Cardiac septum (tissue), 1 donor: Measurements from ENCODE around the gene WDR73. TPM values are rescaled to one million over a fixed set of nuclear protein-coding genes. Genes with fewer than 3 reads are reported as not detected.

Source experiments
- DNase-seq: peaks from one replicate; pipeline ENCODE4 v3.0.0-alpha.2; 2020; ENCODE audit warnings: low spot score
- intact Hi-C: fragments of 100-400 bp; cut with DNase I; formaldehyde crosslinking; loops from one replicate; pipeline ENCODE4 v1.14.0; 2022
- total RNA-seq: library from RNA; stranded (reverse); fragmentation: NEBNext Ultra II Directional; extraction: Animal tissue kit (Norgen Biotek cat#: 25700); gene quantifications from one replicate; pipeline ENCODE4 v1.2.1, GENCODE V29; 2021
- donor health status: DM: no; HTN: no; CAD: no.

Gene WDR73
- total RNA-seq, 1 donor from 2014 or later = 15.2 TPM

DNA sequence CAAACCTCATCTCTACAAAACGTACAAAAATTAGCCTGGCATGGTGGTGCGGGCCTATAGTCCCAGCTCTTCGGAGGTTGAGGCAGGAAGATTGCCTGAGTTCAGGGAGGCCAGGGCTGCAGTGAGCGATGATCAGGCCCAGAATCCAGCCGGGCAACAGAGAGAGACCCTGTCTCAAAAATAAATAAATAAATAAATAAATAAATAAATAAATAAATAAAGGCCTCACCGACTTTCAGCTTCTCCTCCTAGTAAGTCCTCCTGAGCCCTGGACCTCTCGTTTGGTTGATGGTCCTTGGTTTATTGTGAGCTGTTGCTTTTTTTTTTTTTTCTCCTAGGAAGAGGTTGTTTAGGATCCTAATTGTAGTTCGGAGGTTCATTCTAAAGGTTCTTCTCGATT is 25.1 kb downstream of the WDR73 start:
- no peak for DNase-seq
- intact Hi-C loops = no loop called here

- DNase-seq = no peak
- intact Hi-C loops = no loop called here
These were observed 29.0 kb downstream of the WDR73 start for GRCh38 chr15:84625123-84625522.

GRCh38 chr15:84624359-84624758 is 29.7 kb downstream of the WDR73 start:
- no peak for DNase-seq
- intact Hi-C loops = no loop called here

DNA sequence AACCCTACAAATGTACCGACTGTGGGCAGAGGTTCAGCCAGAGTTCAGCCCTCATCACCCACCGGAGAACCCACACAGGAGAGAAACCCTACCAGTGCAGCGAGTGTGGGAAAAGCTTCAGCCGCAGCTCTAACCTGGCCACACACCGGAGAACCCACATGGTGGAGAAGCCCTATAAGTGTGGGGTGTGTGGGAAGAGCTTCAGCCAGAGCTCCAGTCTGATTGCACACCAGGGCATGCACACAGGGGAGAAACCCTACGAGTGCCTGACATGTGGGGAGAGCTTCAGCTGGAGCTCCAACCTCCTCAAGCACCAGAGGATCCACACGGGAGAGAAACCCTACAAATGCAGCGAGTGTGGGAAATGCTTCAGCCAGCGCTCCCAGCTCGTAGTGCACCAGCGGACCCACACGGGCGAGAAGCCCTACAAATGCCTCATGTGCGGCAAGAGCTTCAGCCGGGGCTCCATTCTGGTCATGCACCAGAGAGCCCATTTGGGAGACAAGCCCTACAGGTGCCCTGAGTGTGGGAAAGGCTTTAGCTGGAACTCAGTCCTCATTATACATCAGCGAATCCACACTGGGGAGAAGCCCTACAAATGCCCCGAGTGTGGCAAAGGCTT is 32.6 kb downstream of the WDR73 start:
- peak; percentile 46 for DNase-seq
- intact Hi-C loops = no loop called here

- intact Hi-C loops = no loop called here
- peak; percentile 24 for DNase-seq
These were observed 33.5 kb downstream of the WDR73 start for GRCh38 chr15:84620626-84621025.

- peak; percentile 33 for DNase-seq
- intact Hi-C loops = no loop called here
These were observed 37.8 kb downstream of the WDR73 start for GRCh38 chr15:84616235-84616634.

DNA sequence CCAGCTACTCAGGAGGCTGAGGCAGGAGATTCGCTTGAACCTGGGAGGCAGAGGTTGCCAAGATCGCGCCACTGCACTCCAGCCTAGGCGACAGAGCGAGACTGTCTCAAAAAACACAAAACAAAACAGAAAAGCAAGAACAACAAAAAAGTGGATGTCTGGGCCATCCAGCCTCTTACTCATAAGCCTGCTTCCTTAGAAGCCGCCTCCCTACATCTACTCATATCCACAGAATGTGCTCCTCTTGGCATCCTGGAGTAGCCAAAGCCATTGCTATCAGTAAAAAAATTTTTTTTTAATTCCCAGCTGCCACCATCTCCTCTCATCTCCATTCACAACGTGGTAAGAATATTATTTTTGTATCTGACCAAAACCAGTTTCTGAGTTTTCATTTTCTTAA is 42.5 kb downstream of the WDR73 start:
- intact Hi-C loops = no loop called here
- no peak for DNase-seq

DNA sequence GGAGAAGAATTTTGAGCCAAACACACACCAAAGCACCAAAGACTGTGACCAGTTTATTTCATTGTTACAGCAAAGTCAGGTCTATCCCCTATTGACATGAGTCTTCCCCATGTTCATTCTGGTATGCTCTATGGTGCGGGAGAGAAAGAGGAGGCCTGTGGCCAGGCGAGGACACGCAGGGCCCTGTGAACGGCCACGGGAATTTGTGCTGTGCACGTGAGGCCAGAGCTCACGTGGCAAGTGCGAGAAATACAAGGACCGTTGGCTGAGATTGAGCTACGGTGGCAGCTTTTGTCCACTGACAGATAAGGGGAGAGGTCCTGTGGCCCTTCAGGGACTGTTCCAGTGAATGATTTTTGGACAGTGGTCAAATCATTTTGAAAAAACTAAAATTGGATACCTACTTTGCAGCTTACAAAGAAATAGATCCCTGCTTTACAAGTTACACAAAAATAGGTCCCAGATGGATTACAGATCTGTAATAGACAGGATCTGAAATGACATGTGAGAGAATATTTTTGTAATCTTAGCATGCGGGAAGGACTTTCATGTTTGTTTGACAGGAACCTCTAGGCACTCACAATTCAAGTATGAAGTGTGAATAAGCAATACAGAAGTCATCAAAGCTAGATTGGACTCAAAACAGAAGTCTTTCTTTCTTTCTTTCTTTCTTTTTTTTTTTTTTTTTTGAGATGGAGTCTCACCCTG is 44.1 kb downstream of the WDR73 start:
- DNase-seq = peak; percentile 61
- intact Hi-C loops = no loop called here

DNA sequence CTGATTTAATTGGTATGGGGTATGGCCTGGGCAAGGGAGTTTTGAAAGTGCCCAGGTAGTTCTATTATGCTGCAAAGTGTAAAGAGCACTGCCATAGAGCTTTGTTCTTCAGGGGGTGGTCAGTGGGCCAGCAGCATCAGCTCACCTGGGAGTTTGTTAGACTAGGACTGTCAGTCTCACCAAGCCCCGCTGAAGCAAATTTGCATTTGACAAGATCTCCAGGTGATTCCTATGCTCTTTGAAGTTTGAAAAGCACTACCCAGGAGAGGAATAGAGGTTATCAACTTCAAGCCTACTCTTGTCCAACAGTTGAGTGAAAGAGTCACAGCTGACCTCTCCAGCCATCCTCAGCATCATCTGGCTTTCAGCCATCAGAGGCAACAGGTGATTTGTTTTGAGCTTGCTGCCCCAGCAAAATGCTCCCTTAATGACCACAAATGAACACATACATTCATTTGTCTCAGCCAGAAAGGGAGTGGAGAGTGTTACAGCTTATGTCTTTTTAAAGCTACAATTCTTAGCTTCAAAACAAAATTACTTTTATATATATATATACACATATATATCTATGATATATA is 45.3 kb downstream of the WDR73 start:
- DNase-seq = peak; percentile 19
- intact Hi-C loops = no loop called here

DNA sequence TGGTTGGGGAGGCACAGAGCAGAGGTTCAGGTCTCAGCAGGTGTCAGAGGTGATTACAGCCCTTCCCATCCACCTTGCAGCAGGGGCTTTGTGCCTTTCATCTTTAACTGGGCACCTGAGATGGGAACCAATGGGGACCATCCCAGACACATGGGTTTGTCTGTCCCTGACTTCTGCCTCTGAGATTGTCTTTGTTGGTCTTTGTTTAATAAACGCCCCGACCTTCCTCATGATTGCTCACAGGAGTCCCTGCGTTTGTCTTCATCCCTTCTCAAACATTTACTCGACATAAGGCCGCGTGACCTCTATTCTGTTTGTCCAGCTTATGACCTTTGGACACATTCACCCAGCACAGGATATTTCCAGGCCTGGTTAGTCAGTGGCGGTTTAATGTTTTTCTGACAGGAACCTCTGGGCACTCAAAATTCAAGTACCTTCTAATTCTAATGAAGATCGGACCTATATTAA is 47.4 kb downstream of the WDR73 start:
- intact Hi-C loops = no loop called here

DNA sequence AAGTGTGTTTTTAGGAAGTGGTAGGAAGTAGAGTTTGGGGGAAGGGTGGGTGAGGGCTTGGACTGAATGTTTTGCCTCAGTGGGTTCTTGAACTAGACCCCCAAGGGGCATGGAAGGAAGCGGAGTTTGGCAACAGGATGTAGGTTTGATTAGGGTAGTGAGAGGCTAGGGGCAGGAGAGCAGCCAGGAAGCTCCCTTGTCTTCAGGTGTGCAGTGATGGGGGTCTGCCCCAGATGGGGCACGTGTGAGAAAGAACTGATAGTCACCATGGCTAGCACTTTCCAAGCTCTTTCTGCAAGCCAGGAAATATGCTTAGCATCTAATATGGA is 48.6 kb downstream of the WDR73 start:
- no peak for DNase-seq
- intact Hi-C loops = no loop called here

More for the DNA sequence above, 47.4 kb downstream of the WDR73 start:
- DNase-seq = peak; percentile 36

GRCh38 chr15:84604826-84605553 is 49.1 kb downstream of the WDR73 start:
- intact Hi-C loops = loop anchor here (5.0 kb wide), 1 partner anchor 212 kb away; the partner anchor contains the start of gene ALPK3
- peak; percentile 55 for DNase-seq

- DNase-seq = no peak
- intact Hi-C loops = loop anchor here (5.0 kb wide), 1 partner anchor 213 kb away; the partner anchor contains the start of gene ALPK3
These were observed 50.3 kb downstream of the WDR73 start for GRCh38 chr15:84603630-84604379.

- no peak for DNase-seq
- intact Hi-C loops = loop anchor here (2.0 to 5.0 kb wide), 3 partner anchors 29 to 216 kb away; partner anchors contain the start of genes ALPK3 and WDR73
These were observed 52.6 kb downstream of the WDR73 start for GRCh38 chr15:84601555-84601838.

DNA sequence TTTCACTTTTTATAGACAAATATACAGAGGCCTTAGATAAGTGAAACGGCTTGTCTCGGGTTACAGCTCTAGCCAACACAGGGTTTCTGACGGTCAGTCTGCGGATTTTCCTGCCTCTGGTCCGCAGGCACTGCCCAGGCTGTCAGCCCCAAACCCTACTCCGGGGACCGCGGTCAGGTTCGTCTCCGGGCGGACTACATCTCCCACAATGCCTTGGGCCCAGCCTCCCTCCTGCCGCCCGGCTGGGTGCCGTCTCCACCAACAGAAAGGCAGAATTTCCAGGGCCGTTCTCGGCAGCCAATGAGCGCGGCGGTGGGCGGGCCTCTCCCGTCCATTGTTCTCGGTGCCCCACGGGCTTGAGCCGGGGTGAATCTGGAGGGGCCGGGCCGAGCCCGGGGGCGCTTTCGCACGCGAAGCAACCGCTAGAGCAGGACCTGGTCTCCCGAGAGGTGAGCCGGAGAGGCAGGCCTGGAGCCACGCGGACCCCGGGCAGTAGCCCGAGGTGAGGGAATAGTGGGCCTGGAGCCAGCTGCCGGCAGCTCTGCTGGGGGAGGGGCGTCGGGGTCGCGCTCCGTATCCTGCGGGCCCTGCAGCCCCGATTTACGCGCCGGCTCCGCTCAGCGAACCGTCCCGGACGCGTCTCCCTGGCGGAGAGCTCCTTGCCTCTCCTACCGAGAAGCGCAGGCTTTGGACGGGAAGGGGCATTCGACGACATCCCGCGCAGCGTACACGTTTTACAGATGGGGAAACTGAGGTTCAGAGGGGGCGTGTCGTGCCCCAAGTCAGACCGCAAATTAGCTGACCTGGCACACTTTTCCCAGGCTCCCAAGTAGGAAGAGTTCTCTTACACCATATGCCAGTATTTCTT is 53.2 kb downstream of the WDR73 start, which contains the start of gene ZSCAN2:
TSS of gene ZSCAN2 (plus strand) at position 323 of the 868 bp plus-strand sequence. CDS start 2,919 bp downstream, outside the sequence.
- DNase-seq = peak; percentile 98
- intact Hi-C loops = loop anchor here (2.0 to 5.0 kb wide), 3 partner anchors 30 to 216 kb away; partner anchors contain the start of genes ALPK3 and WDR73

- DNase-seq = peak; percentile 90
- intact Hi-C loops = loop anchor here (2.0 to 5.0 kb wide), 3 partner anchors 30 to 217 kb away; partner anchors contain the start of genes ALPK3 and WDR73
These were observed 53.8 kb downstream of the WDR73 start for GRCh38 chr15:84600331-84600686.

DNA sequence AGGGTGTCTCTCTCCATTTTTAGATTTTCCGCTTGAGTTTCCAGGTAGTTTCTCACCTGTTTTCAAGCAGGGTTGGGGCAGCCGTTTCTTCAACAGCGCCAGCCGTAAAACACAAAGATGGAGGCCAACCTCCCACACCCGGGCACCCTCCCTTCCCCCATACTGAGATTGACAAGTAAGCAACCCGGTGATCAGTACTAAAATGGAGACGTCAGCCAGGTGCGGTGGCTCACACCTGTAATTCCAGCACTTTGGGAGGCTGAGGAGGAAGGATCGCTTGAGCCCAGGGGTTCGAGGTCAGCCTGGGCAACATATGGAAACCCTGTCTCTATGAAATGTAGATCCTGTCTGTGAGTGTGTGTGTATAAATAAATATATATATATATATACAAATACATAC is 54.2 kb downstream of the WDR73 start:
- DNase-seq = no peak
- intact Hi-C loops = loop anchor here (2.0 to 5.0 kb wide), 4 partner anchors 31 to 332 kb away; partner anchors contain the start of genes ALPK3 and WDR73

DNA sequence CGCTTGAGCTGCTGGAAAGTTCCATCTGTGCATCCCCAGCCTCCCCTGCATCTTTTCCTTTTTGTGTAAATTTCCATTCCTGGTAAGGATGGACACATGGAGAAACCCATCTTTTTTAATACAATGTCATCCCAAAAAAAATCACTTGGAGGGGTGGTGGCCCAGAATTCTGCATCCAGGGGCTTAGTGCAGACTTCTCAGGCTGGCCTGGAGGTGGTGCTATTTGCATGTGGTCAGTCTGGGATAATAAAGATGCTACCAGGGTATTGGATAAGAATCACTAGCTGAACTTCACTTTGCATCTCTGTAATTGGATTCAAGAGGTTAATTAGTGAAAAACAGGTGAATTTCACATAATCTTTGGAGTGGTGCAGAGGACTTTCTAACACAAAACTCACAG is 55.1 kb downstream of the WDR73 start:
- intact Hi-C loops = loop anchor here (5.0 kb wide), 1 partner anchor 333 kb away; no protein-coding TSS in a partner anchor
- no peak for DNase-seq
